ENCODE data around the gene FRMD4B. TPM values are rescaled to one million over a fixed set of nuclear protein-coding genes. Genes with fewer than 3 reads are reported as not detected.

Gene FRMD4B
- polyA plus RNA-seq, 1 donor, result 14.0 TPM

DNA sequence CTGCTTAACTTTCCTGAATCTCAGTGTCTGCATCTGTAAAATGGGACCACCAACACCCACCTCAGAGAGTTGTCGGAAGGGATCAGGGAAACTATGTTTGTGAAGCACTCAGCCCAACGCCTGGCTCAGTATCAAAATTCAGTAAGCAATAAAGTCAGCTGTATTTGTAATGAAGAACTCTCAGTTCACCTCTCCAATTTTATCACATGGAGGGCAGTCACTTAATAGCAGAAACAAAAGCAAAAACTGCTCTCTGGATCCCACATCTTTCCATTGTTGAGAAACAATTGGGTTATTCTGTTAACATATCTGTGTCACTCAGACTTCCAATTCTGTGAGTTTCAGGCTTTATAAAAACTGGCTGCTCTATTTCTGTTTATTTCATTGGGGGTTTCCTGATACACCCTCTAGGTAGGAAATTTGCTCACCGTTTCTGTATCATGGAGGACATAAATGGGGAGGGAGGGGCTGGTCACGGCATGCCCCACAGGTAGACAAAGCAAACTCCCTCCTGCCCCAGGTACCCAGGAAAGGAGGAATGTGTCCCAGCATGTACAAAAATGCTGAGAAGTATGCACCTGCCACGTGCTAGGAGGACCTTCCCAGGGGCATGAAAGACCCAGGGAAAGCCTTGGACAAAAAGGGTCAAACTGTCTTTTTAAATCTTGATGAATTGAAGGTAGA lies 182.1 kb downstream of the FRMD4B start:
- DNase-seq (ENCODE audit: low read depth), result no peak

DNA sequence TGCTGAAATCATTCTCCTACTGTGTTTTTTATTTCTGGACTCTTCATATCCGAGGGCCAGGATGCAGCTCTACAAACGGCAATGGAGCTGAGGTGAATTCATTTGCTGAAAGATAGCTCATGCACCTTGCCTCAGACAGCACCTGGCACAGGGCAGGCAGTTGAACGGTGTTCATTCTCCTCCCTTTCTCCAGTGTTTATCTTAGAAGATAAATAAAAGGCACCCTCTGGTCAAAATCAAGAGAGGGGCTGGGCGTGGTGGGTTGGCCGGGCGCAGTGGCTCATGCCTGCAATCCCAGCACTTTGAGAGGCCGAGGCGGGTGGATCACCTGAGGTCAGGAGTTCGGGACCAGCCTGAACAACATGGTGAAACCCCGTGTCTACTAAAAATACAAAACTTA lies 184.2 kb downstream of the FRMD4B start:
- DNase-seq (ENCODE audit: low read depth), result no peak

DNA sequence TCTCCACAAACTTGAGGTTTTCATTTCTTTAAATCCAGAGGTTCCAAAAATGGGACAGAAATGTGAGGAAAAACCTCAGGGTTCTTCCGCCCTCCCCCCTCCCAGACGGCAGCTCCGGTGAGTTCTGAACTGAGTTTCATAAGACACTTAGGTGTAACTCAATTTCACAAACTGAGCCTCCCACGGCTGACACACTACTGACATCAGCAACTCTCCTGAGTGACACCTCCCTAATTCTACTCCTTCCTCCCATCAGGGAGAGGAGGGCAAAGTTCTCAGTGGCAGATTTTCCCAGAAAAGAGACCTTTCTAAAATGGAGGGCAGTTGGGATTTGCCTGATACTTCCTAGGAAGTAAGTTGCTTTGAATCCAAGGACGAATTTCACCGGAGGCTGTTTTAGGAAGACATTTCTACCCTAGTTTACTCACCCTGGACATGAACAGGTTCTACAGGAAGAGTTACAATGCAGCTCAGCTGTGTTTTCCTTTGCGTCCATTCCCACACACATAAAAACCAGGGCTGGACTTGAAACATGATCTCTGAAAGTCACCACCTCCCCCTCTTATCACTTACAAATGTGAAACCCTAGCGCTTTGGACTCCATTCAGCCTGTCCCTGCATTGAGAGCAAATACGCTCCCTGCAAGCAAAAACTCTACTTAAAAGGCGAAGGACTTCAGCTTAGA lies 185.4 kb downstream of the FRMD4B start:
- DNase-seq (ENCODE audit: low read depth), result no peak

DNA sequence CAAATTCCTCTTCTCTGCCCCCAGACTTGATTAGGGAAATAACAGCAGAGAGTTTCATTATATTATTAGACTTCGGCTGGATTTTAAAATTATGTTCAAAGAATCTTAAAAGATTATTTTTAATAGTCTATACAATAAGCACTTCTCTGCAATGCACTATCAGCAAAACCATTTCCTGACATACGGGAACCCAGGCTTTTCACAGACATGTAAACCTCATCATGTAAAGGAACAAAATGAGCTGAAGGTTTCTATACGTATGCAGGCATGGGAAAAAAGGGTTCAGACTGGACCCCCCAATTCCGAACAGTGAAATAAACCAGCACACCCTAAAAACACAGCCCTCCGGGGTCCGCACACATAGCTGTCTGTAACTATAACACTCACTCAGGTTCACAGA lies 185.9 kb downstream of the FRMD4B start:
- DNase-seq (ENCODE audit: low read depth), result no peak

DNA sequence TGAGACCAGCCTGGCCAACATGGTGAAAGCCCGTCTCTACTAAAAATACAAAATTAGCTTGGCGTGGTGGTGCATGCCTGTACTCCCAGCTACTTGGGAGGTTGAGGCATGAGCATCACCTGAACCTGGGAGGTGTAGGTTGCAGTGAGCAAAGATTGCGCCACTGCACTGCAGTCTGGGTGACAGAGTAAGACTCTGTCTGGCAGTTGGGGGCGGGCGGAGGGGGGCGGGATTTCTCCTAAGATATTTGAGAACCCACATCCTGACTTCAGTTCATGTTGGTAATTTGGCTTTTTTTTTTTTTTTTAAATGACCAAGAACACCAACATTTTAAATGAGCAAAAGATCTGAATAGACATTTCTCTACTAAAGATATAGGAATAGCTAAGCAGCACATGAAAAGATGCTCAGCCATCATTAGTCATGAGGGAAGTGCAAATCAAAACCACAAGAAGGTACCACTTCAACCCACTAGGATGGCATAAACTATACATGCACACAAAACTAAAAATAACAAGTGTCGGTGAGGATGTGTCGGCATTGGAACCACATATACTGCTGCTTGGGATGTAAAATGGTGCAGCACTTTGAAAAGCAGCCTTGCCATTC lies 187.9 kb downstream of the FRMD4B start:
- DNase-seq (ENCODE audit: low read depth), result no peak

DNA sequence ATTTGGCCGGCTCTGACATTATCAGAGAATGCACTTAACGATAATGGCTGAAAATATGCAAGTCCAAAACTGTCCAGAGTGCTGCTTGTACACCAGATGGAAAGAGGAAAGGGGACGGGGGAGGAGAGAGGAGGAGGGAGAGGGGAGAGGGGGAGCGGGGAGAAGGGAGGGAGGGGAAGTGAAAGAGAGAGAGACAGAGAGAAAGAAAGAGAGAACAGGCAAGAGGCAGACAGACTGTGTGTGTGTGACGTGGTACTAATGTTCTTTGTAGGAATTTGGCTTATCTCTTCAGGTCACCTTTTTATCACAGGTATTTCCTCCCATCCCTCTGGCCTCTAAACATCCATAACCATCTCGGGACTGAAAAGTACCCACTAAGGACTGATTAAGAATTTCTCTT lies 188.4 kb downstream of the FRMD4B start:
- DNase-seq (ENCODE audit: low read depth), result no peak

DNA sequence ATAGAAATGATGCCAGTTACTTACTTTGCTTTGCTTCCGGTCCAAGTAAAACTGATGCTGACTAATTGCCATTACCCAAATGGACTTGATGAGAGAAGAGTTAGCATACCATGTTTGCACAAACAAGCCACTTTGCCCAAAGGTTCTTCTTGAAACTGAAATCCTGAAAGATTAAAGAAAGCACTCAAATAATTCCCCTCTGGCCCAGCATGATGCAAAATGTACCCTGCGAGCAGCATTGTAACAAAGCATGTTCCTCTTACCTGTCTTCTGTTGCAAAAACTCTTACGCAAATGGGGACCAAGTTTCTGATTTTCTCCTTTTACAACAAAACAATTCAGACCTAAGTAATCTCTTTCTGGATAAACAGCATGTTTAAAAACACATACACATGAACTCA lies 189.0 kb downstream of the FRMD4B start:
- no peak for DNase-seq (ENCODE audit: low read depth)

DNA sequence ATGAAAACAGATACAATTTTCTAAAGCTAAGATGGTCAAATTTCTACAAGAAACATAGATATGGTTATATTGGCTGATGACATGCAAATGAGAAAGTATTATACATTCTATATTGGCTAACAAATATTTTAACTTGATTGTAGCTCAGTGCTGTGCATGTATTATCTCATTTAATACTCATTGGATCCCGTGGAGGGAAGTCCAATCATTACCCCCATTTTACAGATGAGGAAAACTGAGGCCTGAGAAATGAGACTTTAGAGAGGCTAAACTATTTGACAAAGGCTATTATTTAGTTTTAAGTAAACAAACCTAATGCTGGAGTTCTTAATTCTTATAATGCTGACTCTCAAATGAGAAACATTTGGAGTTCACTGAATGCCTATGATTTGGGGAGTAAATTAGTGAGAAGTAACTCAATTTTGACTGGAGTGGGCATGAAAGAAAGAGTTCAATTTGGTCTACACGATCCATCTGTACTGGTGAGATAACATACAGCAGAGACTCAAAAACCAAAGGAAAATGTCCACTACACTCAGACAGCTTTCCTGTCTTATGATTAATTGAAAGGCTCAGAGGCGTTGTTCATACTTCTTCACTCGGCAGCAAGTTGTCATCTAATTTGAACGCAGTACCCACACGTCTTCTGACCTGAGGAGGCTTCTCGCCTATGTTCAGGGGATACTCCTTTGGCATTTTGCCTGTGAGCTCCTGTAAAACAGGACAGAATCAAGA lies 191.3 kb downstream of the FRMD4B start:
- DNase-seq (ENCODE audit: low read depth), result no peak

DNA sequence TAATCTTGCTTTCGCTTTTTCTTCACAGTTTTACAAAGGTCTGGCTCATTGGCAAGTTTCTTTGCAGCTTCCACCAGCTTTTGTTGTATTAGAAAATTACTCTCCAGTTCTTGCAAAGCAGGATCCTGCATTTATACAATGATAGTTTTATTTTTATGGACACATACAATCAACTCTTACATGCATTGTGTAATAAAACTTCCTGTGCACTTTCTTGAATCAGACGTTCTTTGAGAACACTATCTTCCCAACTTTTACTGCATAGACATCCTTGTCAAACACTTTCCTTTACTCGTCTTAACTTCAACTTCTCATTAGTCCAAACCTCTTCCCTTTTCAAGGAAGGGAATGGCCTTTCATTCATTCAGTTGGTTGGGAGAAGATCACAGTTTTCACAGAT lies 192.1 kb downstream of the FRMD4B start:
- no peak for DNase-seq (ENCODE audit: low read depth)

DNA sequence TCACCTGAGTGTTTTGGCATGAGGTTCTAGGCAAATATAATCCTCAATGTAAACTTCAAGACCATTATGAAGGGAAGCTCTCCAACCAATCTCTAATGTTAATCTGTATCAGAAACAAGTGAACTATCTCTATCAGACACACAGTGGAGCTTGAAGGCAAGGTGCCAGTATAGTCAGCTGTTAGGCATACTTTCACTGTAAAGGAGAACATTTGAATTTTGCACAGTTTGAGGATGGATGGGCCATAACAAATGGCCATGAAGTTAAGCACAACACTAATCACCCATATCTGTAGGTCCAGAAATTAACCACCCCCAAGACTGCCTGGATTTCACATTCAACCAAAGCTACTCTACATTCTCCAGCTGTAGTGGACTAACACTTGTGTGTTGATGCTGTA lies 194.4 kb downstream of the FRMD4B start:
- DNase-seq (ENCODE audit: low read depth), result no peak

DNA sequence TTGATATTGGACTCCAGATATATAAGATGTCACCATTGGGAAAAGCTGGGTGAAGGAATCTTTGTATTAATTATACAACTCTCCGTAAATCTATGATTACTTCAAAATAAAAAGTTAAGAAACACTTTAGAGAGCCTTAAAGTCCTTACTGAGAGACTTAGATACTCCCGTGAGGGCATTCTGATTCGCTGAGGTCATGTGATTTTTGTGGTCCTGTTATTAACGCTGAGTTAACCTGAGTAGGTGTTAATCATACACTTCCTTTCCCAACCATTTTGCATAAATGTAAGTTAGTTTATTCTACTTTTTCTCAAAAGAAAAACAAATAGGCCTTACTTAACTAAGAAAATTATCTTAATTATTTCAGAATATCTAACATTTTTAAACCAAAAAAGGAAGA lies 196.4 kb downstream of the FRMD4B start:
- DNase-seq (ENCODE audit: low read depth), result no peak

DNA sequence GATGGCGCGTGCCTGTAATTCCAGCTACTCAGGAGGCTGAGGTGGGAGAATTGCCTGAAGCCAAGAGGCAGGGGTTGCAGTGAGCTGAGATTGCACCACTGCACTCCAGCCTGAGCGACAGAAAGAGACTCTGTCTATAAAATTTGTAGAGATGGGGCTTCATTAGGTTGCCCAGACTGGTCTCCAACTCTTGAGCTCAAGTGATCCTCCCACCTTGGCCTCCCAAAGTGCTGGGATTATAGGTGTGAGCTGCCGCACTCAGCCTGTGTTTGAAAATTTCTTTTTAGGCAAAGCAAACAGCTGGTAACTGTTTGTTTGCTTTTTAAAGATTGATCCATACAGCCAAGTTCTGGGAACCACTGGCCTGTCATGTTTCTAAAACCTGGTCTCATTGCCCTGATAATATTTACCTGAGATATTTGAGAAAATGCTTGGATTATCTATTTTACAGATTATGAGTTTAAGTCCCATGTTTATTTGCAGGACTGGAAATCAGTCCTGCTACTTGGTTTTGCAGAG lies 199.3 kb downstream of the FRMD4B start:
- DNase-seq (ENCODE audit: low read depth), result no peak

DNA sequence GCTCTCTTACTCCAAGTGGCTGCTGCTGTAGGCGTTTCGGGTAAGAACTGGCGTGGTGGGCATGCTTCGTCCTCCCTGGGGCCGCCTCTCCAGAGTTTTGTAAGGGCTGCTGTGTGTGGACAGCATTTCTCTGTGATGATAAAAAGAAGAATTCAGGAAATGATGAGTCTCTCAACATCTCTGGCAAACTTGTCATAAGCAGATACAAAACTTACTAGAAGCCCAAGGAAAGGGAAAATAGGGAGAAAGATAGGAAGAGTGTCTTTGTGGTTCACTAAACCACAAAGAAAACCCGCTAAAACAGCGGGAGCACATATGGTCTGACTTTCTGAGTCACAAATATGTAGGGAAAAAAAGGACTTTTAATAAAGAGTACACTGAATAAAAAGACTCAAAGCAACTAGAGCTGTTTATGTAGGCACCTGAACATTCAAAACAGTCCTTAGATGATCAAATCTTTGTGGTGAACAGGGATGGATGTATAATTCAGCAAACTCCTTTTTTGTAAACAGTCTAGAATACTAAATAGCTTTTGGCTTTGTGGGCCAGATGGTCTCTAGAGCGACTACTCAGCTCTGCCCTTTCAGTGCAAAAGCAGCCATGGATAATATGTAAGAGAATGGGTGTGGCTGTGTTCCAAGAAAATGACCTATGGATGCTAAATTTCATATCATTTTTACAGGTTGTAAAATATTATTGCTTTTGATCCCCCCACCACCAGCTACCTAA lies 203.1 kb downstream of the FRMD4B start:
- no peak for DNase-seq (ENCODE audit: low read depth)

DNA sequence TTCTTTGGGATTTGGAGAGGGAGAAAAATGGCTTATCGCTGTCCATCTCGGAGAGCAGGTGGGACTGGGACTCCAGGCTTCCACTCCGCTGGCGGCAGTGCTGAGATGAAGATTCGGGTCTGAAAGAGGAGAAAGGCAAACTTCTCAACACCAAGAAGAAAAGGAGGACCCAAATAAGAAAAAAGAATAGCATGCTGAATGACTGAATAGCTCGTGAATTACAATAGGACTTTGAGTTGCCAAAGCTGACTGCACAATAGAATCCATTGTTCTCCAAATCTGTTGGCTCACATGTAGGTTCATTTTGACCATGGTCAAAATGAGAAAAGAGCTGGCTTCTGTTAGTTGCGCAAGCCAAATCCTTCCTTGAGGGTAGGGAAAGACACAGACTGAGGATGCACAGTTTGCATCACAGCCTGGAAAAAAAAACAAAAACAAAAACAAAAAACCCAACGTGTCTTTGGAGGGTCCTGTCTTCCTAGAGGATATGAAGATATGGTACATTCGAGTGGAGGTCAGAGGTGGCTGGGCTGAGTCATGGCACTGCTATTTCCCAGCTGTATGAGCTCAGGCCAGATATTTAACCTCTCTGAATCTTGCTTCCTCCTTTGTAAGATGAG lies 204.2 kb downstream of the FRMD4B start:
- no peak for DNase-seq (ENCODE audit: low read depth)

DNA sequence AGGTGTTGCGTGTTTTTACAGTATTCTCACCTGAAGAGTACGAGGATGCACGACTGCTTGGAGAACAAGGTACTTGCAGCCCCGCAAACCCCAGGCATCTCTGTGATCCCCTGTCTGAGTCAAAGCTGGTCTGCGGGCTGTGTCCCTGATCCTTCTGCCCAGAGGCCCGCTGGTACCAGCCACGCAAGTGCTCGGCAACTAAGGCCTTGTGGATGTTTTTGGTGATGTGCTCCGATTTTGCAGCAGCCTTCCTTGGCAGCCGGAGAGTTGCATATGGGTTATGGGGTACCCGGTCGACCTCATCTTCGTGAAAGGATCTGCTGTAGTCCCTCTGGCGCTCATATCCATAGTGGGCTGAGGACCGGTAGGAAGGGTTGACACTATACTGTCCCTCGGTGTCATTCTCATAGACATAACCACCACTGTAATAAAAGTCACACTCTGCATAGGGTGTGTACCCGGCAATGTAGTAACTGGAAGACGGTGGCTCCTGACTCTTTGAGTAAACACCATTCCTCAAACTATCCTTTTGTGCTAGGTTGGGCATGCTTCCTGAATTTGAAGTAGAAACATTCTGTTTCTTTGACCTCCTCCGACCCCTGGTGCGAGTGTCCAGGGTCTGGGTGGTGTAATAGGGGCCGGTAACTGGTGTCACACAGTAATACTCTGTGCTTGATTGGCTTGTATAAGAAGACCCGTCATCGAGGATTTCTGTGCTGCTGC lies 204.9 kb downstream of the FRMD4B start:
- no peak for DNase-seq (ENCODE audit: low read depth)

DNA sequence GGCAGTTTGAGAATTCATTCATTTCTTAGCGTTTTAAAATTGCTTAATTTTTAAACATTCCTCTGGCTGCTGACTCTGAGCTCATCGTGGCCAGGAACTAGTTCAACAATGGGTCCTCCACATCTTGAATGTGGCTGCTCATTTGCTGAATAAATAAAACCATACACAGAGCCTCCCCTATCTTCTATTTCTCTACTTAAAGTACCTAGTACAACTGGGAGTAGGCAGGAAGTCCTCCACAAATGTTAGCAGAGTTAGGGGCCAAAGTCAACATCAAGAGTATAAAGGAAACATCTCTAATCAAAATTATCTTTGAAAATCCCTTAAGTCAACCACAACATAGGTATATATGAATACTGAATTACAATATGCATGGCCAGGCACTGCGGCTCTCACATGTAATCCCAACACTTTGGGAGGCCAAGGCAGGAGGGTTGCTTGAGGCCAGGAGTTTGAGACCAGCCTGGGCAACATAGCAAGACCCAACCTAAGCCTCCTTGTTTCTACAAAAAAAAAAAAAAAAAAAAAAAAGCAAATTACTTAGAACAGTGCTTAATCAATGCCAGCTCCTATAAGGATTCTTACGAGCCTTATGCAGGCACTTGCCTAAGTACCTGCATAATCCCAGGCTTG lies 206.0 kb downstream of the FRMD4B start:
- no peak for DNase-seq (ENCODE audit: low read depth)

DNA sequence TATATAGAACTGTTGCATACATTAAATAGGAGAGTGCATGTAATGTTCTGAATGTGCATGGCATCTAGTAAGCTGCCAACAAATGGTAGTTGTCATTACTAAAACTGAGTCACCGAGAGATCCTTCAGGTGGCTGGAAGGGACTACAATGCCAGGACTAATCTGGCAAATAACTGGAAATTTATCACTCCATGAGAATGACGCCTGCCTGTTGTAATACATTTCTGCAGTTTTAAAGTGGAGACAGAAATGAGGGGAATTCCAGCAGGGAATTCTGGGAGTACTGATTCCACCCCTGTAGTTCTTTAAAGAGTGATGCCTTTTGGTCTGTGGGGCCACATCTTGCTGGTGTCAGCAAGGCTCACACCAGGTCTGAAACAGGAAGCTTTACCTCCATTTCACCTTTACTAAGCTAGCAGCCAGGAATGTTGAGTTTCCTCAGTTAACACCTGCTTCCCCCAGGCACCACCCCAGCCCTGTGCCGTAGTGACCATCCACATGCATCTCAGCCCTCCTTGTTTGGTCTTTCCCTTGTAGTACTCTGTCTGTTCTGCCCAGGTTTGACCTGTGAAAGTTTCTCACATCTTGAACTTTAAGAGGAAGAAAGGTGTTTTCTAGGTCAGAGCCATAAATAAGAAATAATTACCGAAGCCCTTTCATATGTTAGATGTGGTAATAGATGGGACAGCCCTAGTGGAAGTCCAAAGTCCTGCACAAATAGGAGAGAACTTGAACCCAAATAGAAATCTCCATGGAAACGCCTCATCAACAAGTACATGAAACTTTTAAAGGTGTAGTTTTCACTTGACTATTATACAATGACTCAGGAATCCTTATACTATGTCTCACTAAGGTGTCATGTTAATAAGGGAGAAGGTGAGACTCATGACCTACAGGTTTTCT lies 206.8 kb downstream of the FRMD4B start:
- no peak for DNase-seq (ENCODE audit: low read depth)

DNA sequence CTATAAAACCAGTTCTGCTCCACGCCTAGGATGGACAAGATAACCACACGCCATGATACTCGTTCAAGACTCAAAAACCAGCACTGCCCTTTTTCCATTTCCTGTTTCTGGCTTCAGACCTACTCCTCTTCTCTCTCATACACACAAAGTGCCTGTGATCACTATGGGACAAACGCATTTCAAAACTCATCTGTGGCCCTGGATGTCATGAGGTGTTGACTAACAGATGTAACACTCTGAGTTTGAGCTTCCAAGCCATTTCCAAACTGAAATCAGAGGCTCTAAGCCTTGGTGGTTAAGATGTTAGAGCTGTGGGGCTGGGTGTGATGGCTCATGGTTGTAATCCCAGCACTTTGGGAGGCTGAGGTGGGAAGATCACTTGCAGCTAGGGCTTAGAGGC lies 207.8 kb downstream of the FRMD4B start:
- no peak for DNase-seq (ENCODE audit: low read depth)
